NOMO-1 (cell line): ENCODE measurements around the gene BTBD6.

ENCODE experiments used
- DNase-seq, 2 experiments: peaks; one replicate each; lab custom pipeline; 2025; ENCODE audit not compliant: unreplicated experiment in 2 of 2; lab: John Stamatoyannopoulos, UW

Gene BTBD6

DNA sequence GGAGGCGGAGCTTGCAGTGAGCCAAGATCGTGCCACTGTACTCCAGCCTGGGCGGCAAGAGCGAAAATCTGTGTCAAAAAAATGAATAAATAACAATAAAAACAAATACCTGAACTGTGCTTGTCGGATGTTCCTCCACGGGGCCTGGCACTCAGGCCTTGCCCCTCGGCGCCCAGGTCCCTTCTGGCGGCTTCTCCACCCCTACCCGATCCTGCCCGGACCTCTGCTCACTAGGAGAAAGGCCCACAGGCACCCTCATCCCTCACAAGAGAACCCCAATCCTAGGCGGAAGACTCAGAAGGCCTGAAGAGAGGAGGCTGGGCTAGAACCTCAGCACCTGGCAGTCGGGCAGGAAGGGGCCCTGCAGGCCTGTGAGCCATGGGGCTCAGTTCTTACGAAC, 21.0 kb upstream of the BTBD6 start:
- no peak for DNase-seq

- DNase-seq: no peak
Measured at GRCh38 chr14:105228562-105228961, 19.8 kb upstream of the BTBD6 start.

GRCh38 chr14:105229099-105229655, 19.2 kb upstream of the BTBD6 start:
- no peak for DNase-seq

DNA sequence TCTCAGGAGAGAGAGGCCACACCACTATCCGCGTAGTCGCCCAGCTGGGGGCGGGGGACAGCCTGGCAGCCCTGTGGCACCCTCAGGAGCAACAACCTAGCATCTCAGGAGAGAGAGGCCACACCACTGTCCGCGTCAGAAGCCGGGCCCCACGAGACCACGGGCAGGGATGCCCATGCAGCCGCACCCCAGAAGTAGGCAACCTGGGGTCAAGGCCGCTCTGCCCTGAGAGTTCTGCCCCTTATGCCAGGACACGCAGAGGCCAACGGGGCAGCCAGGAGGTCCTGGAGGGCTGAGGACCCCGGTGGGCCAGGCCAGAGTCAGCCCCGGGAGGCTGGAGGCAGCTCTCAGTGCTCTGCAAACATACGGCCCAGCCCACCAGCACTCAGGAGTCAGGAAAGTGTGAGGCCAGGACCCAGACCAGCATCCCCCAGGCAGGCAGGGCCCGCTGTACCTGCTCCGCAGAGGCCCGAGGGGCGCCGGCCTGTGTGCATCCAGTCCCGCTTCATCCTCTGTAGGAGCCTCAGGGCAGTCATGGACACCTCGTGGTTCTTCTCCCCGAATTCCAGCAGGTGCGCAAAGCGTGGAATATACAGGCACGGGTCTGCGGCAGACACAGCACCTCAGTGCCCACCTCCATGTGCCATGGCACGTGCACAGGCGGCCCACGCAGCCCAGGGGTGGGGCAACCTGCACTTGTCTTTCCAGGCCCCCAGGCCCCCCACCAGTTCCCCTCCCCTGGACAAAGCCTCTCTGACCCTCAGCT, 7.3 kb upstream of the BTBD6 start:
- DNase-seq: no peak

DNA sequence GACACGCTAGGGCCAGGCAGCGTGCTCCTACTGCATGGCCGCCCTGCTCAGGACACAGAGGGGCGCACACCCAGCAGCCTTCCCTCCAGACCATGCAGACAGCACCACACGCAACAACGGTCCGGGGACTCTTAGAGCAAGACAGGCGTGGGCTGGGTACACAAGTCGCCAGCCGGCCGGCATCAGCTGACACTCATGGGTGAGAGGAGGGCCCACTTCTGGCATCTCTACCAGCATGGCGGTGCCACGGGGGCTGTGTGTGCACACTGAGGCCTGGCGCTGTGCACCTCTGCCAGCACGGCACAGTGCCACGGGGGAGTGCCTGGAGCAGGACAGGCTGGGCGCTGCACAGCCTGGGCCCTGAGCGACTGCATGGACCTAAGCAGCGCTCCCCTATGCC, 6.7 kb upstream of the BTBD6 start:
- no peak for DNase-seq

DNA sequence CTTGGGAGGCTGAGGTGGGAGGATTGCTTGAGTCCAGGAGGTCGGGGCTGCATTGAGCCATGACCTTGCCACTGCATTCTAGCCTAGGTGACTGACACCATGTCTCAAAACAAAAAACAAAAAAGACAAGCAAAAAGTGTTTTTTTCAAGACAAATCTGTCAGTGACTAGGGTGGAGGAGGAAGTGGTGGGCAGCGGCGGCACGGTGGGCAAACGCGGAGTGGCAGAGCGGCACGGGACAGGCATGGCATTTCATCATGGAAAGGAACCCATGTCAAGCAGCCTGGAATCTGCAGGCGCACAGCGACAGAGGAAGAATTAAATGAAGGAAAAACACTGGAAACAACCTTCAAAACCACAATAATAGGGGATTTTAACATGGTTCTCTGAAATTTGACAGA, 4.0 kb upstream of the BTBD6 start:
- no peak for DNase-seq

DNA sequence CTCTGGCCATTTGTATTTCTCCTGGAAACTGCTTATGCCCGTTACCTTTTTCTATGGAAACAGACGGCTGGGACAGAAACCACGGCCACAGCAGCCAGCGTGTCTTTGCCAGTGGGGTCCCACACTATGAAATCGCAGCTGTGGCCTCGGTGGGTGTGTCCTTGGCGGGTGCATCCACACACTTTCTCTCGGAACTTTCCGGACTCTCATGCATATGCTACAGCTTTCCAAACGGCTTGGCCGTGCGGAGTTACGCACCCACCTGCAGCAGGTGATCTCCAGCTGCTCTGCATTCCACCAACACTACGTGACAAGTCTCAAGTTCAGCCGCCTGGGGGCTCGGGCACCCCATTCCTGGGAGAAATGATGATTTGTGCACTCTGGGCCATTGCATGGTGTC, 1.3 kb upstream of the BTBD6 start:
- DNase-seq: no peak

DNA sequence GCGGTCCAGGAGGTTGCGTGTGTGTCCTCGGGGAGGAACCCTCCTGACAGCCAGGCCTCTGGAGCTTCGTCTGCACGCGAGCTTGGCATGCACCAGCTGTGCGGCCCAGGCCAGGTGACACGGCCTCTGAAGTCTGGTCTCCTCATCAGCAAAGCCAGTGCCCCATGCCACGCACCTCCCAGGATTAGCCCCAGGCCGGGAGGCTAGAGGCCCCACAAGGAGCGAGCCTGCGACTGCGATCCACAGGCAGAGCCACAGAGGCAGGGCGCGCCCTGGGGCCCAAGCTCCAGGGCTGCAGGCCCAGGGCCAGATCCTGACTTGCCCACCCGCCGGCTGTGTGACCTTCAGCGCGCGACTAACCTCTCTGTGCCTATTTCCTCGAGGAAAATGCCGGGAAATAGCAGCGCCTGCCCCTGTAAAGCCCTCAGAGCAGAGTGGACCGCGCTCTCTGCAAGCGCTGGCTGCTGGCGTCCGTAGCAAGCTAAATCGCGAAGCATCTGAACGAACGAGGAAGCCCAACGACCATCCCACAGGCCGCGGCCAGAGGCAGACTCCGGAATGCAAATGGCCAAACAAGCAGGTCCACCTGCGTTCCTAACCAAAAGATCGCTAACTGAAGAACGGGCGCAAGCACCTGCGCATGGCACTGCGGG, 492 bp upstream of the BTBD6 start:
- no peak for DNase-seq

- no peak for DNase-seq
Measured at GRCh38 chr14:105249182-105250007, 1.1 kb downstream of the BTBD6 start.

DNA sequence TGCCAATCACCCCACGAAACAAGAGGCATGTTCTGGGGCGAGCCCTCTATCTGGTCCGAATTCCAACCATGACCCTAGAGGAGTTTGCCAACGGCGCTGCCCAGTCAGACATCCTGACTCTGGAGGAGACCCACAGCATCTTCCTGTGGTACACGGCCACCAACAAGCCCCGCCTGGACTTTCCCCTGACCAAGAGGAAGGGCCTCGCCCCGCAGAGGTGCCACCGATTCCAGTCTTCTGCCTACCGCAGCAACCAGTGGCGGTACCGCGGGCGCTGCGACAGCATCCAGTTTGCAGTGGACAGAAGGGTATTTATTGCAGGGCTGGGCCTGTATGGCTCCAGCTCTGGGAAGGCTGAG, 1.7 kb downstream of the BTBD6 start:
- no peak for DNase-seq

DNA sequence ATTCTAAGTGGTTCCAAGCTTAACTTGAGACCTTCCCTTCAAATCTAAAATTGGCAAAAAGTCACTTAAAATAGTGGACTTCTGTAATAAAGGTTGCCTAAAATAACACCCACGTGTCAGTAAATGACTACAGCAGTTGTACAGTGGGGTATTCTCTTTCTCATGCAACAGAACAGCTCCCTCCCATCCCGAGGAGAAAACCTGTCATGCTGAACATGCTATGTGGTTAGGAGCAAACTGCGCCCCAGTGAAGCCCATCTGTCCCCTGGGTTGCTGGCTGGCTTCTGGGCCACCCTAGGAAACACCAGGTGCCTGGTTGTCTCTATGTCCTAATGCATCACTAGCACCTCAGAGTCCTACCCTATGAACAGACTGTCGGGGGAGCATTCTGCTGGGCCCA, 2.7 kb downstream of the BTBD6 start:
- DNase-seq: no peak

DNA sequence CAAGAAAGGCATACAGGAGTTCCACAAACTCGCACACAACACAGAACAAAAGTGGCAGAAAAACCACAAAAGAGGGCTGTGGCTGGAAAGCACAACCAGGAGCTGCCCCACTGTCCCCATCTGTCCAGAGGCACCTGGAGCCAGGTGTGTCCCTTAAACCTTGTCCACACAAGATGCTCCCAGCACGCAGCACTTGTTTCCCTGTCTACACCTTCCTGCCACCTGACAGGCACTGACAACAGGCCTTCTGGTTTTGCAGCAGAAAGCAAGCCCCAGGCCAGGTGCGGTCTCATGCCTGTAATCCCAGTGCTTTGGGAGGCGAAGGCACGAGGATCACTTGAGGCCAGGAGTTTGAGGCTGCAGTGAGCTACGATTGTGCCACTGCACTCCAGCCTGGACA, 3.6 kb downstream of the BTBD6 start:
- no peak for DNase-seq

GRCh38 chr14:105252552-105253328, 4.4 kb downstream of the BTBD6 start:
- DNase-seq: no peak

DNA sequence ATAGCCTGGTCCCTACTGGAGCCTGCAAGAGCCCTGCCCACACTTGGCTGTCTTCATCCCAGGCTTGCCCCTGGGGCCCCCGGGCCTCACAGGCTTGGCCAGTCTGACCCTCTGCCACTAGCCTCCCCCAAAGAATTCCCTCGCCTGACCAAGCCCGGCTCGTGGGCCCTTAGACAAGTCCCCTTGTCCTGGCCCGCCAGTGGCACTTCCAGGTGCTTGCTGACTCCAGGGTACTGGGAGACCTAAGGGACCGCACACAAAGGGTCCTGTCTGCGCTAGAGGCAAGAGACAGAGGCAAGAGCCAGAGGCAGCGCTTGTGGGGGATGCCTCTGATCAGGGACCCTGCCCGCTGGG, 5.0 kb downstream of the BTBD6 start:
- no peak for DNase-seq

DNA sequence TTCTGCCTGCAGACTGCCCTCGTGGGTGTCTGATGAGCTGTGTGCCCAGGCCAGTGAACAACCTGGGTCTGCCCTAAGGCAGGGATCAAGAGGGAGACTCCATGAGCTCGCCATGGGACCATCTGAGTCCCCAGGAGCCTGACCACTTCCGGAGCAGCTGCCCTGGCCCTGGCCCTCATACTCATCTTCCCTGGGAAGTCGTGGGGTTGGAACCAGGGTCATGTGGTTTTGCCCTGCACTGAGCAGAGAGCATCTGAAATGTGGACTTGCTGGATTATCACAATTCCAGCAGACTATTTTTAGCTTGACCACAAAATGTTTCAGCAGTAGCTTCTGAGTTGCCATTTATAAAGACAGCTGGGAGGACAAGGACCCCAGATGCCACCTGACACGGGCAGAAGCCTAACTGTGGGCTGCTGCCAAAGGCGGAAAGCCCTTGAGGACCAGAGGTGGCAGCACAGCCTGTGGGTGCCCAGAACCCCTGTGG, 6.7 kb downstream of the BTBD6 start:
- peak in 1 of 2 experiments; percentile 1 for DNase-seq

- no peak for DNase-seq
Measured at GRCh38 chr14:105256292-105256960, 8.1 kb downstream of the BTBD6 start.

- DNase-seq: no peak
Measured at GRCh38 chr14:105257464-105257863, 9.1 kb downstream of the BTBD6 start.

DNA sequence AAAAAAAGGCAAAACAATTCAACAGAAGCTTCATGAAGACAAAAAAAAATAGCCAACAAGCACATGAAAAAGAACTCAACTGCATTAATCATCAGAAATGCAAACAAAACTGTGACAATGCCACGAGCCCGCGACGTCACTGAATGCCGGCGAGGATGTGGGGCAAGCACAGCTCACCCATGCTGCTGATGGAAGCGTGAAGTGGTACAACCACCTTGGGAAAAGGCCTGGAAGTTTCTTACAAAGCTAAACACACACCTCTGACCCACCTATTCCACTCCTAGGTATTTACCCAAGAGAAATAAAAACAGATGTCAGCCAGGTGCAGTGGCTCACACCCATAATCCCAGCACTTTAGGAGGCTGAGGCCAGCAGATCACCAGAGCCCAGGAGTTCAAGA, 10.5 kb downstream of the BTBD6 start:
- no peak for DNase-seq

DNA sequence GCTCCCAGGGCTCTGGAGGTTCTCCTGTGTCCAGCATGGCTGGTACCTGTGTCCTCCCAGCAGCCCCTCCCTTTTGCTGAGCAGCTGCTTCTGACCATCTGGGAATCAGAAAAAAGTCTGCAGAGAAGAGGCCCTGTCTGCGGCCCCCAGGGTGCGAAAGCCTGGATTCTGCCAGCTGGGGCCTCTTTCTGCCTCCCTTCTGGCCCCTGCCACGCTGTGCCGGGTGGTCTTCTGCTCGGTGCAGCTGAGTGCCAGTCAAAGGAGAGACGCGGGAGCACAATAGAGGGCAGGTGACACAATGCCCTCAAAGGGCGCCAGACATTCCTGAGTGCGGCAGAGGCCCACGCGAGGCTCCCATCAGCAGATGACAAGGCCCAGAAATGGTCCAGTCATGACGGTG, 12.6 kb downstream of the BTBD6 start:
- no peak for DNase-seq

DNA sequence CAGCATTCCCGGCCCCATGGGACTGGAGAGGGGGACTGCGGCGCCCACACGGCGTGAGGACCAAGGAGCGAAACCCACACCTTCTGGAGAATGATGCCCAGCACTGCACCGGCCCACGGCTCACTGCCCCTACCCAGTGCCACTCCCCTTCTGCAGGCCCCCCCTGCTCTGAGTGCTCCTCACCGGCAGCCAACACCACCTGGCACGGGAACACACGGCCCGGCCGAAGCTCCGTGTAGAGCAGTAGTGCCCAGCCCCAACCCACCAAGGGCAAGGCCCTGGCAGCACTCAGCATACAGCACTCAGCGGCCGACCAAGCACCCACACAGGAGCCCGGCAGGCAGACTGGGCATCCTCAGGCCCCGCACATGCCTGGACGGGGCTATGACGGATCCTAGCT, 13.4 kb downstream of the BTBD6 start:
- no peak for DNase-seq
